Stimulated activated CD8-positive, alpha-beta memory T cell treated with anti-CD3 and anti-CD28 coated beads, Interleukin-7, amount 100 ng/mL, for 4 hours (primary cell): ENCODE results near the gene SDF4.

Source experiments
- DNase-seq, 2 donors: peaks; one replicate each; pipeline ENCODE4 v3.0.0-alpha.2; 2020; ENCODE audit warnings: low read depth in 2 of 2

Gene SDF4

DNA sequence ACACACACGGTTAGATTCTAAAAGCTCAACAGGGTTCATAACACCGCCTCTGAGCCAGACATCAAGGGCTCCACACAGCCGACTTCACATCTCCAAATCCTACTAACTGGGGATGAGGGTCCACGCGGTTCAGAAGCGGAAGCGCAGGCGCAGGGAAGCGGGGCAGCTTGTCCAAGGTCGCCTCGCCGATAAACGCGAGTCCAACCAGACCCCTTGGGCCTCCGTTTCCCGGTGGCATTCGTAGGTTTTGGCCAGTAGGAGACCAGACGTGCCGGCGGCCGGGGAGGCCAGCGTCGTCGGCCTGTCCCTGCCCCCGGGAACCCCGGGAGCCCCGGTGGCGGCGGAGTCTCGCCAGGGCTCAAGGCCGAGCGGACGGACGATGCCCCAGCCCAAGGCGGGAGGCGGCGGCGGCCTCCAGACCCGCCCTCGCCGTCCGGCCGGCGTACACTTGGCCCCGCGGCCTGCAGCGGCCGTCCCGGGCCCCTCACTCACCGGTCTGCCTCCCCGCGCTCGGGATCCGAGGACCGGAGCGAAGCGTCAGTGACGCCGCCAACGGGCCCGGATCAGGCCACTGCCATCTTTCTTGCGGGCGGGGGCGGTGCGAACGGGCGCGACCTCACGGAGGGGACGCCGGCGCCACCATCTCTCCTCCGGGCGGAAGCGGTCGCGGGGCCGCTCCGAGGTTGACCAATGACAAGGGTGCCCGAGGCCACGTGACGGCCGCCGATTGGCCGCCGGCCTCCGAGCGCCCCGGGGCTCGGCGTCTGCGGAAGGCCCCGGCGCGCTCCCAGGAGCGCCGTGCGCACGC lies at the start of gene SDF4:
Gene SDF4, minus strand, starts transcription at position 602 of the 808 bp plus-strand sequence. CDS start 3,229 bp downstream, outside the sequence.
- DNase-seq, result peak; percentile 91 to 98

DNA sequence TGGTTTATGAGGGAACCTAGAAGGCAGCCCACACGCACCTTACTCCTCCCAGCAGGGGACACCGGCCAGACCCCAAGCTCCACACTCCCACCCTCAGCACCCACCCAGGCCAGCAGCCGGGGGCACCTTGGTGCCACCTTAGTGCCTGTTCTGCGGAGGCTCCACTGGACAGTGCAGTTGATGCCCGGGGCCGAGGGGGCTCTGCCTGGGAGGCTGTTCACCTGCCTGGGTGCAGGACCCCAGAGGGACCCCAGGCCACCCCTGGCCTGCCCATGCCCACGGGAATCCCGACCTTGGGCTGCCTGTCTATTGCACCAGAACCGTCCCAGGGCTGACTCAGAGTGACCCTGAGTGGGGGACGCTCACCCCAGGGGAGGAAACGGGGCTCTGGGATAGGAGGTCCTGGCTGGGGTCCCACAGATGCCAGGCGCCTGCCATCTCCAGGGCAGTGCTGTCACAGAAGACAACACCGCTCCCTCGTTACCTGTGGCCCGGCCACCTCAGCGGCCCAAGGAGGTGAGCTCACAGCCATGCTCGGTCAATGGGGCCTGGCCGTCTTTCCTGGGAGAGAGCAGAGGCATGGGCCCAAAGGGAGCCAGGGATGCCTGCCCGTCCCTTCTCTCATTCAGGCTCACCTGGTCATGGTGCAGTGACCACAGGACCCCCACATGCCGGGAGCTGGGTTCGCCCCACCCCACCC lies 49.1 kb upstream of the SDF4 start:
- no peak for DNase-seq

DNA sequence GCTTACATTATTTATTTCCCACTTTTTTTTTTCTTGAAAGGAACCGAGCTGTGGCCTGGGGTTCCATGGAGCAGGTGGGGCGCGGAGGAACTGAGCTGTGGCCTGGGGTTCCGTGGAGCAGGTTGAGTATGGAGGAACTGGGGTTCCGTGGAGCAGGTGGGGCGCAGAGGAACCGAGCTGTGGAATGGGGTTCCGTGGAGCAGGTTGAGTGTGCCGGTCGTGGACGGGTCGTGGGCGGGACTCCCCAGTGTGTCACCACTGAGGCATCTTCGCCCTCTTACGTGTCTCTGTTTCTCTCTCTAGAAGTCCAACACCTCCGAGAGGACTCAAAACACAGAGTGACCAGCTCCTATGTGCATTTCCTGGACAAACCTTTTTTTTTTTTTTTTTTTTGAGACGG lies 47.2 kb upstream of the SDF4 start:
- no peak for DNase-seq

DNA sequence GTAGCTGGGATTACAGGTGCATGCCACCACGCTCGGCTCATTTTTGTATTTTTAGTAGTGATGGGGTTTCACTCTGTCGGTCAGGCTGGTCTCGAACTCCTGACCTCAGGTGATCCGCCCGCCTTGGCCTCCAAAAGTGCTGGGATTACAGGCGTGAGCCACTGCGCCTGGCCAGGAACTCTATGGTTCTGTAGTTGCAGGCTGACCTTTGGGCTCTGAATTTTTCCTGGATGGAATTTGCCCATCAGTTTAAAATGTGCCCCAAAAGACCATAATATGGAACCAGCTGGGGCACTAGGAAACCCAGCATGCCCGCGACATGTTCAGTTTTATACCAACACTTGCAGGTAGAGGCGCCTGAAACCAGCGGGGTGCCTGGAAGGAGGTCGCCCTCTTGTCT lies 46.8 kb upstream of the SDF4 start:
- no peak for DNase-seq

GRCh38 chr1:1275836-1276235 lies 44.0 kb upstream of the SDF4 start:
- DNase-seq, result no peak

DNA sequence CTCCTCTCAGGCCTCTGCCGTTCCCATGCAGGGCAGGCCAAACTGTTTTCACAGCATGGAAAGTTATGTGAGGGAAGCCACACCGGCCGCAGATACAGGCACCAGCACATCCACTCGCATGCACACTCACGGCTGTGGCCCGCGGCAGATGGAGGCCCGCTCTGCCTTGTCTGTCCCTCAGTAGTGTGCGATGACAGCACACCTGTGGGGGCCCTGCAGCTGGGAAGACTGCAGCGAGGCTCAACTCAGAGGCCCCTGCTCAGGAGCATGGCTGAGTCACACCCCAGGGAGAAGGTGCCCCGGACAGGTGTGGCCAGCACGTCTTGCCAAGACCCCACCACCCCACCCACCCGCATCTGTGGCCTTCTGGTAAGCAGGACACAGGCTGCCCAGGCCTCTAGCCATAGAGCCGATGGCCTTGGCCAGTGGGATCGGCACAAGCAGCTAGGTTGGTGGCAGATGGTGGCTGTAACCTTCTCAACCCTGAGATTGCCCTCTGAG lies 43.2 kb upstream of the SDF4 start:
- no peak for DNase-seq

DNA sequence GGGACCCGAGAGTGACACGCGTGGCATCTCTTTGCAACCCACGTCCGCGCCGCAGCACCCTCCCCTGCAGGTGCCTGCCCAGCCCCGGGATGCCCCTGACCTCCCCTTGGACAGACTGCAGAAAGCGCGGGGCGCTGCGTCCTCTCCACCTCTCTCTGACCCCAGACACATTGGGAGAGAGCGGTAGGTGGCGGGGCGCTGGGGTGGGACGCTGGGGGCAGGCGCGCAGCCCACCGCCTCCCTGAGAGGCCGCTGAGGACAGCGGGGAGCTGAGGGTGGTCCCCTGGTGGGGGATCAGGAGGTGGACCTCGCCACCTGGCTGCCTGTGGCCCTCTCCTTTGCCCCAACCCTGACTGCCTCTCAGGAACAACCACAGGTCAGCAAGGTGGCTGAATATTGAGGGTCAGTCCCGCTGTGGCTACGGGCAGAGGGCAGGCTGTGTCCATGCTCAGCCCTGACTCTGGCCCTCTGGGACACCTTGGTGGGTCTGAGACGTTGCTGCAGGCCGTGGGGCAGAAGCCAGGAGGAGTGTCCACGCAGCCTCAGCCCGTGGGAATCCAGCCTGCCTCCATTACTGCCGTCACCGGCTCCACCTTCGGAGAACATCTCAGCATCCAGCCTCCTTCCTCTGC lies 42.6 kb upstream of the SDF4 start:
- no peak for DNase-seq

- DNase-seq, result peak; percentile 89 to 93
These were observed 41.9 kb upstream of the SDF4 start, which contains the start of gene UBE2J2 for GRCh38 chr1:1273512-1274298. Gene UBE2J2, minus strand, starts transcription at chr1:1273854. Its CDS starts 5,862 bp downstream, at chr1:1267992.

DNA sequence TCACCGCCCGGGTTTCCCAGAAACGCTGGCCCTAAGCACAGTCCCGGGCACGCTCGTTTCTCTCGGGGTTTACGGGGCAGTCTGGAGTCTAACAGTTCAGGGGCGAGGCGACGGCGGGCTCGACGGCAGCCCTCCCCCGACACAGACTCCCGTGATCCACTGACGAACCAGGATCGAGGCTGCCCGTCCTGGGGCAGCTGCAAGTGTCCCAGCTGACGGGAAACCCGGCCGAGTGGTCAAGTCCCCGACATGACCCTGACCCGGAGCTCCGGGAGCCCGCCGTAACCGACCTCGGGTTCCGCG lies 41.4 kb upstream of the SDF4 start:
- DNase-seq, result no peak

- no peak for DNase-seq
These were observed 40.8 kb upstream of the SDF4 start for GRCh38 chr1:1272341-1273208.

DNA sequence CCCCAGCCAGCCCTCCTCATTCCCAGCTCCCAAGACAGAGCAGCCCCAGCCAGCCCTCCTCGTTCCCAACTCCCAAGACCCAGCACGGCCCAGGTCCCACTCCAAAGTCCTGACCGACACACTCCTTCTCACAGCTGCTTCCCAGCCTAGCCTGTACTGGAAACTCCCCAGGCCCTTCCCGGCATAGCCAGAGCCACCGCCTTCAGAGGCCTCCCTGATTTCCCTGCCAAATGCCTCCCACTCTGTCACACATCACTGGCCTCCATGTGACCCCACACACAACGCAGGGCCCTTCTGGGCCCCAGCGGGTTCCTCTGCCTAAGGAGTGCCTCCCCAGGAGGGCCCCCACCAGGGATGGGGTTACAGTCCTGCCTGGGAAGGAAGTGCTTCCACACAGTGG lies 39.0 kb upstream of the SDF4 start:
- DNase-seq, result no peak

GRCh38 chr1:1268284-1268682 lies 36.5 kb upstream of the SDF4 start:
- DNase-seq, result no peak

GRCh38 chr1:1267488-1268283 lies 35.9 kb upstream of the SDF4 start:
- DNase-seq, result no peak

- DNase-seq, result no peak
These were observed 33.1 kb upstream of the SDF4 start for GRCh38 chr1:1264868-1265272.

- no peak for DNase-seq
These were observed 32.2 kb upstream of the SDF4 start for GRCh38 chr1:1264026-1264425.

DNA sequence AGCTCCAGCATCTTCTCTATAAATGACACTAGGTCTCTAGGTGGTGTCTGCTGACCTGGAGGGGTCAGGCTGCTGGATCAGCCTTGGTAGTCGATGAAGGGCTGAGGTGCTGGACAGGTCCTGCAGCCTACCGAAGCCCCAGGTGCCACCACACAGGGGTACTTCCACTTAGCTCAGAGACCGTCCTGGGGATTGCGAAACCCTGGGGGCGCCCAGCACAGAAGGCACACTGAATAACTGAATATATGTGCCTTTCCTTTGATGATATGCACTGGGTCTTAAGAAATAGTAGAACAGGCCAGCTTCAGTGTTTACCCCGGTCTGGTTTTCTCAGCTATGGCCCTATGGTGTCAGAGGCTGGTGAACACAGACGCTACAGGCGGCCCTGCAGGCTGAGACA lies 31.0 kb upstream of the SDF4 start:
- DNase-seq, result no peak

- no peak for DNase-seq
These were observed 30.3 kb upstream of the SDF4 start for GRCh38 chr1:1262071-1262470.

DNA sequence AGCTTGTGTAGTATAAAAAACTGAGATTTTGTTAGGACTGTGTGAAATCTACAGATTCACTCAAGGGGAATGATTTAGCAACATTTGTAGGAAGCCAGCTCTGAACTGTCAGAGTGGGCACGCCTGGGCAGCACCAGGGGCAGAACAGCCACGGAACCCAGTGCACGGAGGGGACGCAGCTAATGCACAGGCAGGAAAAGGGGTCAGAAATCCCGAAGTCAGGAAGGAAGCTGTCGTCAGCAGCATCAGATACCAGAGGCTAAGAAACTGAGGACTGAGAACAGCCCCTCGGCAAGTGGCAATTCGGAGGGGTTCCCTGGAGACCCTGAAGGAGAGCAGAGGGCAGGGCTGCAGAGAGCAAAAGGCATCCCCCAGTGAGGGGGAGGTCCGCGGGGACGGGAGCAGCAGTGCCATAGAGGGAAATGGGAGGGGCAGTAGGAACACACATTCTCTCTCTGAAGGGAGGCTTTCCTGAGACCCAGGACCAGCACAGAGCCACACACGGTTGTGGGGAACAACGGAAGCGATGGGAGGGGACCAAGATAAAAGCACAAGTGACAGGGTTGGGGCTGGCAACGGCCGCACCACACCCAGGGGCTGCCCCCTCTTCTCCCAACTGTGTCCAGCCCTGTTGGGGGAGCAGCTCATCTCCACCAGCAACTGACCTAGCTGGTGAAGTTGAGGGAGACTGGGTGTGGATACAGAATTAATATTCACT lies 29.2 kb upstream of the SDF4 start:
- no peak for DNase-seq

- no peak for DNase-seq
These were observed 28.3 kb upstream of the SDF4 start for GRCh38 chr1:1259951-1260600.
